HK-2 (cell line): ENCODE measurements around the gene FAM53B.

Source experiments
- DNase-seq: peaks from one replicate; pipeline ENCODE4 v3.0.0-alpha.2; 2018; ENCODE audit not compliant: unreplicated experiment

The FAM53B gene

GRCh38 chr10:124728071-124728829, 15.9 kb downstream of the FAM53B start:
- DNase-seq = no peak

- no peak for DNase-seq
These were observed 16.7 kb downstream of the FAM53B start for GRCh38 chr10:124727361-124727960.

GRCh38 chr10:124725791-124726190, 18.4 kb downstream of the FAM53B start:
- DNase-seq = no peak

- no peak for DNase-seq
These were observed 19.0 kb downstream of the FAM53B start for GRCh38 chr10:124725171-124725631.

- DNase-seq = no peak
These were observed 19.7 kb downstream of the FAM53B start for GRCh38 chr10:124724279-124725027.

GRCh38 chr10:124723826-124724225, 20.4 kb downstream of the FAM53B start:
- DNase-seq = no peak

- no peak for DNase-seq
These were observed 21.1 kb downstream of the FAM53B start for GRCh38 chr10:124722798-124723783.

GRCh38 chr10:124721330-124722045, 22.7 kb downstream of the FAM53B start:
- no peak for DNase-seq

GRCh38 chr10:124719213-124719851, 24.8 kb downstream of the FAM53B start:
- DNase-seq = no peak

- no peak for DNase-seq
These were observed 26.1 kb downstream of the FAM53B start for GRCh38 chr10:124717911-124718741.

- no peak for DNase-seq
These were observed 27.0 kb downstream of the FAM53B start for GRCh38 chr10:124717041-124717757.

- no peak for DNase-seq
These were observed 27.8 kb downstream of the FAM53B start for GRCh38 chr10:124716369-124716768.

- DNase-seq = no peak
These were observed 28.7 kb downstream of the FAM53B start for GRCh38 chr10:124715439-124715838.

GRCh38 chr10:124713679-124714255, 30.4 kb downstream of the FAM53B start:
- DNase-seq = no peak

- no peak for DNase-seq
These were observed 31.3 kb downstream of the FAM53B start for GRCh38 chr10:124712704-124713407.

- no peak for DNase-seq
These were observed 33.0 kb downstream of the FAM53B start for GRCh38 chr10:124711145-124711544.

GRCh38 chr10:124710266-124710881, 33.8 kb downstream of the FAM53B start:
- no peak for DNase-seq
